Measurements from ENCODE around the gene KCP. TPM values are rescaled to one million over a fixed set of nuclear protein-coding genes. Genes with fewer than 3 reads are reported as not detected.

KCP gene
- total RNA-seq, 3 donors from 2014 or later, result 0.33 to 2.2 (median 0.88) TPM

DNA sequence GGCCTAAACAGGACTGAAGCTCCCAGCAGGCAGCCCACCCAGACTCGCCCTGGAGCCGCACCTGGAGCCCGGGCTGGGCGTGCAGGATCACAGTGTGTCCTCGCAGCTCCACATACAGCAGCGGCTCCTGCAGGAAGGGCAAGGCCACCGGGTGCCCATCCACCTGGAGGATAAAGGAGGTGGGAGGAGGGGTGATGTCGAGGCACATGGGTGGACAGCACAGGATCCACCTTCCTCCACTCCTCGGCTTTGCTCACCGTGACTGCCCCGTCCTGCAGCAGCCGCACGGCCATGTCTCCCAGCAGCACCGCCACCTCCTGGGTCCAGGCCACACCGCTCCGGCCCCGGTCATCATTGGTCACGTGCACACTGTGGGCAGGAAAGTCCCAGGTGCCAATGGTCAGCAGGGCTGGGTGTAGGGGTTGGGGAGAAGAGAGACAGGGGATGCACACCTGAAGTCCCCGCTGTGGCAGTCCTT is 31.0 kb downstream of the KCP start:
- TF ChIP-seq POLR2AphosphoS5 (IDR thresholded peaks at IDR 0.05) (no peak), POLR2A (IDR thresholded peaks at IDR 0.05) (no peak)
- TF ChIP-seq, protein P1, sequence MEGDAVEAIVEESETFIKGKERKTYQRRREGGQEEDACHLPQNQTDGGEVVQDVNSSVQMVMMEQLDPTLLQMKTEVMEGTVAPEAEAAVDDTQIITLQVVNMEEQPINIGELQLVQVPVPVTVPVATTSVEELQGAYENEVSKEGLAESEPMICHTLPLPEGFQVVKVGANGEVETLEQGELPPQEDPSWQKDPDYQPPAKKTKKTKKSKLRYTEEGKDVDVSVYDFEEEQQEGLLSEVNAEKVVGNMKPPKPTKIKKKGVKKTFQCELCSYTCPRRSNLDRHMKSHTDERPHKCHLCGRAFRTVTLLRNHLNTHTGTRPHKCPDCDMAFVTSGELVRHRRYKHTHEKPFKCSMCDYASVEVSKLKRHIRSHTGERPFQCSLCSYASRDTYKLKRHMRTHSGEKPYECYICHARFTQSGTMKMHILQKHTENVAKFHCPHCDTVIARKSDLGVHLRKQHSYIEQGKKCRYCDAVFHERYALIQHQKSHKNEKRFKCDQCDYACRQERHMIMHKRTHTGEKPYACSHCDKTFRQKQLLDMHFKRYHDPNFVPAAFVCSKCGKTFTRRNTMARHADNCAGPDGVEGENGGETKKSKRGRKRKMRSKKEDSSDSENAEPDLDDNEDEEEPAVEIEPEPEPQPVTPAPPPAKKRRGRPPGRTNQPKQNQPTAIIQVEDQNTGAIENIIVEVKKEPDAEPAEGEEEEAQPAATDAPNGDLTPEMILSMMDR (IDR thresholded peaks at IDR 0.05), result no peak
- Histone ChIP-seq H3K36me3 (no peaks in the 10 kb centered on the region), H3K4me3 (no peak overlapping the region), H3K9me3 (no peaks in the 10 kb centered on the region), H3K27me3 (no peaks in the 10 kb centered on the region), H3K27ac (no peak overlapping the region), H3K4me1 (no peaks in the 10 kb centered on the region)
- intact Hi-C loops (cut with DNase I; ENCODE audit: low total_unique reads), result no loop called here
- DNase-seq (ENCODE audit: low spot score in 2 of 2), result no peak

DNA sequence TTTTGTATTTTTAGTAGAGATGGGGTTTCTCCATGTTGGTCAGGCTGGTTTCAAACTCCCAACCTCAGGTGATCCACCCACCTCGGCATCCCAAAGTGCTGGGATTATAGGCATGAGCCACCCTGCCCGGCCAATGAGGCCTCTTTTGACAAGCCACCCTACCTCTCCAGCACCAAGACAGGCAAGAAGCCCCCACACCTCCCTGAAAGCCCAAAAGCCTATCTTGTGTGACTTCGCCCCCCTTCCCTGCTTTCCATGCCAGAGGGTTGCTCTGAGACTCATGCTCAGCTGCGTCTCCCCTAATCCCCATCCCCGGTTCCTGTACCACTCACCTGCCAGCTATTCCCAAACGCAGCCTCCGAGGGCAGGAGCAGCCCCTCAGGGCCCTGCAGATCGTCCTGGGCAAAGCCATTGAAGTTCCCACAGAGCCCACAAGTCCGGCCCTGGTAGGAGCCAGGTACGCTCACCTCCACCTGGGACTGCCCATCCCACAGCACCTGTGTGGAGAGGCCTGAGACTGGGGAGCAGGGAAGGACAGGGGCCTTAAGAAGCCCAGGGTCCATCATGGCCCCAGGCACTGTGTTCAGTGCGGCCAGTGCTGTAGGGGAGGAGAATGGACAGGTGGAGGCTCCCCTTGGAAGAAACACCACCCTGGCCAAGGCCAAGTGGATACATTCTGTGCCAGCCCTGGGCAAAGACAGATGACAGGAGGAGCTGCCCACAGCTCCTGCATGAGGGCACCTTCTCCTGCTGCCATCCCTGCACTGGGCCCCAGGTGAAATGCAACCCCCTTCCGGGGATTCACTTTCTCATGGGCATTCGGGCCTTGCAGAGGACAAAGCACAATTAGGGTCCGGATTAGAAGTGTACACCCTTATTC is 32.0 kb downstream of the KCP start:
- Histone ChIP-seq H3K36me3 (no peaks in the 10 kb centered on the region), H3K4me1 (no peaks in the 10 kb centered on the region), H3K27me3 (no peaks in the 10 kb centered on the region), H3K27ac (no peak overlapping the region), H3K4me3 (no peak overlapping the region), H3K9me3 (no peaks in the 10 kb centered on the region)
- TF ChIP-seq, protein P1 (IDR thresholded peaks at IDR 0.05), result no peak
- no peak for TF ChIP-seq POLR2A (IDR thresholded peaks at IDR 0.05)
- TF ChIP-seq POLR2AphosphoS5 (IDR thresholded peaks at IDR 0.05), result no peak
- intact Hi-C loops (cut with DNase I; ENCODE audit: low total_unique reads), result no loop called here
- DNase-seq (ENCODE audit: low spot score in 2 of 2), result no peak

DNA sequence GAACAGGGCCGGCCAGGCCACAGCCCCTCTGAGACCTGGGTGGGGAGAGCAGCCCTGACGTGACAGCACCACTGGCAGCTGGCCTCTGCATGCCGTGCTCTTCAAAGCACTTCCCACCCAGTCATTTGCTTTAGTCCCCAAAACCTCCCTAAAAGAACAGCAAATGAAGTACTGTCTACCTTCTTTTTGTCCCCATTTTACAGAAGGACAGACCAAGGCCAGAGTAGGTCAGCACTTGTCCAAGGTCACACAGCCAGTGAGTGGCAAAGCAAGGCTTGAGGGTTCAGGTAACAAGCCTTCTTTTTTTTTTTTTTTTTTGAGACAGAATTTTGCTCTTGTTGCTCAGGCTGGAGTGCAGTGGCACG is 32.8 kb downstream of the KCP start:
- TF ChIP-seq, protein P1 (IDR thresholded peaks at IDR 0.05), result no peak
- TF ChIP-seq POLR2AphosphoS5 (IDR thresholded peaks at IDR 0.05) (no peak), POLR2A (IDR thresholded peaks at IDR 0.05) (no peak)
- Histone ChIP-seq H3K36me3 (no peaks in the 10 kb centered on the region), H3K27ac (no peak overlapping the region), H3K4me3 (no peak overlapping the region), H3K27me3 (no peaks in the 10 kb centered on the region), H3K9me3 (no peaks in the 10 kb centered on the region), H3K4me1 (no peaks in the 10 kb centered on the region)
- intact Hi-C loops (cut with DNase I; ENCODE audit: low total_unique reads), result no loop called here
- DNase-seq (ENCODE audit: low spot score in 2 of 2), result no peak

DNA sequence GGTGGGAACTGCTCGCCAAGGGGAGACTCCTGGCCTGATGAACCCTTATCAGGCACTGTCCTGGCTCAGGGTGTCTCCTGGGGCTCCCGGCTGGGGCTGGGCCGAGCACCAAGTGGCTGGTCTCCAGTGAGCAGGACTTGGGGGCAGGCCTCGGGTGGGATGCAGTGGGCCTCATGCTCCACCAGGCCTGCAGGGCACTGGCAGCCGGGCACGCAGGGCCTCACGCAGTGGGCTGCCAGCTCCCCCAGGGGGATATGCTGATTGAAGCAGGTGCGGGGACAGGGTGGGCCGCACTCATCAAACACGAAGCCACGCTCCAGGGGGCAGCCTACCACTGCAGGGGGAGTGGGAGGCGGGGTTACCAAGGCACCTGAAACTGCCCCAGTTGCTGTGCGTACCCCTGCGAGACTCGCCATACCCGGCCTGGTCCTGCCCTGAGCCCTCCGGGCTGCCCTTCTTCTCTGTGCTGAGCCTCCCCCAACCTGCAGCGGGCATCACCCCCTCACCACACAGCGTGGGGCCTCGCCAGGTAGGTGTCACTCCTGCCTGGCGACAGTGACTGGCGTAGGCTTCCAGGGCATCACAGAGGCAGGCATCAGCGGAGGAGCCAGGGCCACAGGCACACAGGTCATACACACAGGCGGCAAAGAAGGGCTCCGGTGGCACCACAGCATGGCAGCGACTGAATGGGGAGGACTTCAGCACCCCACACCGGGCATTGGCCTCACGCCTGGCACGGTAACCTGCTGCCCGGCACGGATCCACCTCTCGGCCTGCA is 33.3 kb downstream of the KCP start:
- Histone ChIP-seq H3K9me3 (no peaks in the 10 kb centered on the region), H3K27me3 (no peaks in the 10 kb centered on the region), H3K4me1 (no peaks in the 10 kb centered on the region), H3K36me3 (no peaks in the 10 kb centered on the region), H3K27ac (no peak overlapping the region), H3K4me3 (no peak overlapping the region)
- intact Hi-C loops (cut with DNase I; ENCODE audit: low total_unique reads), result no loop called here
- TF ChIP-seq POLR2AphosphoS5 (IDR thresholded peaks at IDR 0.05) (no peak), POLR2A (IDR thresholded peaks at IDR 0.05) (no peak)
- TF ChIP-seq, protein P1 (IDR thresholded peaks at IDR 0.05), result no peak
- DNase-seq (ENCODE audit: low spot score in 2 of 2), result no peak

DNA sequence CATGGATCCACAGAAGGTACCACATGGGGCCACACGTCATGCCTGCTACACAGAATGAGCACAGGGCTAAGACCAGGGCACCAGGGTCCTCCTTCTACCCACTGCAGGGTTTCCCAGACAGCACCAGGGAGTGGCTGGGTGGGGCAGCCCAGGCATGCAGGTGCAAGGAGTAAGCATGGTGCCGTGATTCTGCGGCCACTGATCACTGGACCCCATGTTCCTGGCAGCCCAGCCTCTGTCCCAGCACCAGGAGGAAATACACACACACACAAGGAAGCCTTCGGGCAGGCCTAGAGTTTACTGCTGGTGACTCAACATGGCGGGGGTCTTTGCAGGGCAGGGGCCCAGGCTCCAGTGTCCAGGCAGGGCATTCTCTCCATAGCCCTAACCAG is 33.9 kb downstream of the KCP start:
- DNase-seq (ENCODE audit: low spot score in 2 of 2), result no peak
- TF ChIP-seq POLR2AphosphoS5 (IDR thresholded peaks at IDR 0.05), result no peak
- TF ChIP-seq, protein P1 (IDR thresholded peaks at IDR 0.05), result no peak
- no peak for TF ChIP-seq POLR2A (IDR thresholded peaks at IDR 0.05)
- Histone ChIP-seq H3K4me1 (no peaks in the 10 kb centered on the region), H3K9me3 (no peaks in the 10 kb centered on the region), H3K27ac (no peak overlapping the region), H3K36me3 (no peaks in the 10 kb centered on the region), H3K4me3 (no peak overlapping the region), H3K27me3 (no peaks in the 10 kb centered on the region)
- intact Hi-C loops (cut with DNase I; ENCODE audit: low total_unique reads), result no loop called here

Measured in breast epithelium (tissue), 4 donors.